Subcutaneous adipose tissue (tissue), 4 donors: ENCODE measurements around the gene RAP1GAP. TPM values are rescaled to one million over a fixed set of nuclear protein-coding genes. Genes with fewer than 3 reads are reported as not detected.

Experiments used
- CTCF ChIP-seq: fragments of 450-650 bp; IDR thresholded peaks from one replicate; pipeline ENCODE4 v1.5.1; 2016; ENCODE audit warnings: low read depth, mild to moderate bottlenecking, control low read depth, antibody characterized with exemption, moderate library complexity
- total RNA-seq, 4 donors: library from RNA; depleted of rRNA; stranded (reverse); fragments of >200 nt; gene quantifications; one replicate each; pipeline ENCODE4 v1.1.0, GENCODE V29; 2016

RAP1GAP gene
- total RNA-seq, 4 donors from 2014 or later, result 0.17 to 0.22 TPM; not detected in 2

- no peak for TF ChIP-seq CTCF
Measured at GRCh38 chr1:21652101-21652936, 16.8 kb downstream of the RAP1GAP start.

GRCh38 chr1:21651214-21652042, 17.7 kb downstream of the RAP1GAP start:
- TF ChIP-seq CTCF, result no peak

- TF ChIP-seq CTCF, result no peak
Measured at GRCh38 chr1:21650400-21650799, 18.8 kb downstream of the RAP1GAP start.

- TF ChIP-seq CTCF, result no peak
Measured at GRCh38 chr1:21649315-21649714, 19.8 kb downstream of the RAP1GAP start.

- no peak for TF ChIP-seq CTCF
Measured at GRCh38 chr1:21648791-21649190, 20.4 kb downstream of the RAP1GAP start.

- TF ChIP-seq CTCF, result no peak
Measured at GRCh38 chr1:21648352-21648730, 20.8 kb downstream of the RAP1GAP start.
